B cell (primary cell): ENCODE measurements around the gene CEP295NL.

Experiments
- CTCF ChIP-seq: fragments of 200-600 bp; IDR thresholded peaks from one replicate; pipeline ENCODE4 v1.8.0; 2022; ENCODE audit warnings: antibody characterized with exemption, mild to moderate bottlenecking
- EZH2 ChIP-seq: IDR thresholded peaks from 2 replicates; pipeline ENCODE4 v1.6.1; 2012; ENCODE audit warnings: borderline replicate concordance, low read depth, mild to moderate bottlenecking, moderate library complexity, low read length; ENCODE audit not compliant: insufficient read depth, poor library complexity, severe bottlenecking

- no peak for TF ChIP-seq CTCF
- TF ChIP-seq EZH2: no peak
Observed at GRCh38 chr17:78921437-78921971, 18.5 kb upstream of the CEP295NL start.
